Measurements from ENCODE around the gene SCYL1. TPM values are rescaled to one million over a fixed set of nuclear protein-coding genes. Genes with fewer than 3 reads are reported as not detected.
A peak's percentile ranks its signal among the peaks of the same experiment; 100 is the strongest.

Gene SCYL1
- polyA plus RNA-seq, 6 donors from 2014 or later, result 21.8 to 40.0 (median 27.2) TPM

- H3K9me3 Mint-ChIP-seq, result no peaks in the 10 kb centered on the region
- peak overlapping the region; percentile 96 to 99 (median 99) for H3K4me3 Mint-ChIP-seq
- no peak for ATAC-seq (ENCODE audit: low read depth in 2 of 2)
- peak overlapping the region; percentile 70 to 100 (median 97) for H3K27ac Mint-ChIP-seq
- peaks cover 59 to 77% (median 72%) of the 10 kb centered on the region in 3 donors for H3K4me1 Mint-ChIP-seq
- H3K36me3 Mint-ChIP-seq, result no peaks in the 10 kb centered on the region
- no peaks in the 10 kb centered on the region for H3K27me3 Mint-ChIP-seq
- no peak for DNase-seq
Observed at GRCh38 chr11:65571940-65572339, 47.1 kb downstream of the SCYL1 start.

GRCh38 chr11:65572356-65573051, 47.6 kb downstream of the SCYL1 start, which contains the start of gene FAM89B:
TSS of gene FAM89B (plus strand) at chr11:65572538. CDS start at chr11:65572670, 132 bp downstream.
- DNase-seq, result peak; percentile 84
- no peaks in the 10 kb centered on the region for H3K36me3 Mint-ChIP-seq
- no peaks in the 10 kb centered on the region for H3K9me3 Mint-ChIP-seq

GRCh38 chr11:65573391-65574079, 48.7 kb downstream of the SCYL1 start:
- no peaks in the 10 kb centered on the region for H3K36me3 Mint-ChIP-seq
- peak overlapping the region; percentile 95 to 100 (median 99) for H3K27ac Mint-ChIP-seq
- DNase-seq, result no peak
- H3K9me3 Mint-ChIP-seq, result no peaks in the 10 kb centered on the region
- peak overlapping the region; percentile 92 to 99 (median 96) for H3K4me3 Mint-ChIP-seq
- H3K27me3 Mint-ChIP-seq, result no peaks in the 10 kb centered on the region
- ATAC-seq (ENCODE audit: low read depth in 2 of 2), result no peak
- peaks cover 62 to 85% (median 75%) of the 10 kb centered on the region in 3 donors for H3K4me1 Mint-ChIP-seq

More at GRCh38 chr11:65572356-65573051, 47.6 kb downstream of the SCYL1 start, which contains the start of gene FAM89B:
- Mint-ChIP-seq H3K4me1 (peaks cover 60 to 82% (median 72%) of the 10 kb centered on the region in 3 donors), H3K27ac (peak within 1 kb of the TSS; percentile 98 to 100 (median 99)), H3K4me3 (peak within 1 kb of the TSS; percentile 96 to 99 (median 99)), H3K27me3 (no peaks in the 10 kb centered on the region)
- ATAC-seq (ENCODE audit: low read depth in 2 of 2), result peak; percentile 4 to 9

- ATAC-seq (ENCODE audit: low read depth in 2 of 2) (peak; percentile 31), DNase-seq (peak; percentile 90)
- Mint-ChIP-seq H3K4me3 (peak overlapping the region; percentile 96 to 99 (median 97)), H3K4me1 (peaks cover 57 to 81% (median 75%) of the 10 kb centered on the region in 3 donors), H3K36me3 (no peaks in the 10 kb centered on the region), H3K27me3 (no peaks in the 10 kb centered on the region), H3K27ac (peak overlapping the region; percentile 95 to 100 (median 99)), H3K9me3 (no peaks in the 10 kb centered on the region)
Observed at GRCh38 chr11:65574109-65574810, 49.4 kb downstream of the SCYL1 start.

- ATAC-seq (ENCODE audit: low read depth in 2 of 2), result no peak
- peaks cover 51 to 74% (median 71%) of the 10 kb centered on the region in 3 donors for H3K4me1 Mint-ChIP-seq
- no peaks in the 10 kb centered on the region for H3K27me3 Mint-ChIP-seq
Observed at GRCh38 chr11:65574811-65575567, 50.1 kb downstream of the SCYL1 start.

GRCh38 chr11:65575568-65576231, 50.8 kb downstream of the SCYL1 start, which contains the start of gene EHBP1L1:
TSS of gene EHBP1L1 (plus strand) at chr11:65576053. CDS start at chr11:65576303, 250 bp downstream.
- peaks cover 0 to 2% of the 10 kb centered on the region in 2 donors for H3K36me3 Mint-ChIP-seq
- DNase-seq (peak; percentile 79), ATAC-seq (ENCODE audit: low read depth in 2 of 2) (peak; percentile 13 to 15)
- H3K4me3 Mint-ChIP-seq, result peak within 1 kb of the TSS; percentile 96 to 99 (median 97)
- H3K4me1 Mint-ChIP-seq, result peaks cover 46 to 67% (median 65%) of the 10 kb centered on the region in 3 donors
- no peaks in the 10 kb centered on the region for H3K27me3 Mint-ChIP-seq
- H3K27ac Mint-ChIP-seq, result peak within 1 kb of the TSS; percentile 95 to 100 (median 99)
- no peaks in the 10 kb centered on the region for H3K9me3 Mint-ChIP-seq

More at GRCh38 chr11:65574811-65575567, 50.1 kb downstream of the SCYL1 start:
- no peak for DNase-seq
- Mint-ChIP-seq H3K4me3 (peak overlapping the region; percentile 96 to 99 (median 97)), H3K27ac (peak overlapping the region; percentile 95 to 100 (median 98)), H3K9me3 (no peaks in the 10 kb centered on the region), H3K36me3 (no peaks in the 10 kb centered on the region)

GRCh38 chr11:65576232-65576866, 51.5 kb downstream of the SCYL1 start:
- Mint-ChIP-seq H3K4me1 (peaks cover 41 to 62% (median 62%) of the 10 kb centered on the region in 3 donors), H3K27ac (peak overlapping the region; percentile 95 to 99 (median 99)), H3K4me3 (peak overlapping the region; percentile 85 to 99 (median 93)), H3K27me3 (no peaks in the 10 kb centered on the region), H3K9me3 (no peaks in the 10 kb centered on the region), H3K36me3 (peaks cover 0 to 6% of the 10 kb centered on the region in 2 donors)
- ATAC-seq (ENCODE audit: low read depth in 2 of 2) (no peak), DNase-seq (no peak)

- Mint-ChIP-seq H3K27ac (peak overlapping the region; percentile 95 to 99 (median 99)), H3K4me3 (peak overlapping the region; percentile 85 to 99 (median 93)), H3K4me1 (peaks cover 34 to 55% (median 55%) of the 10 kb centered on the region in 3 donors), H3K36me3 (peaks cover 0 to 6% of the 10 kb centered on the region in 2 donors), H3K9me3 (no peaks in the 10 kb centered on the region), H3K27me3 (no peaks in the 10 kb centered on the region)
- ATAC-seq (ENCODE audit: low read depth in 2 of 2) (peak; percentile 45 to 53), DNase-seq (peak; percentile 85)
Observed at GRCh38 chr11:65576867-65577755, 52.2 kb downstream of the SCYL1 start.

- Mint-ChIP-seq H3K4me3 (peak overlapping the region; percentile 56 to 99 (median 80)), H3K27ac (peak overlapping the region; percentile 95 to 99 (median 96)), H3K27me3 (no peaks in the 10 kb centered on the region), H3K4me1 (peaks cover 31 to 53% (median 51%) of the 10 kb centered on the region in 3 donors), H3K9me3 (no peaks in the 10 kb centered on the region), H3K36me3 (peaks cover 0 to 6% of the 10 kb centered on the region in 2 donors)
- DNase-seq (no peak), ATAC-seq (ENCODE audit: low read depth in 2 of 2) (no peak)
Observed at GRCh38 chr11:65577756-65578109, 52.9 kb downstream of the SCYL1 start.

- ATAC-seq (ENCODE audit: low read depth in 2 of 2) (no peak), DNase-seq (no peak)
- Mint-ChIP-seq H3K4me1 (peaks cover 32 to 53% (median 52%) of the 10 kb centered on the region in 3 donors), H3K4me3 (peak overlapping the region in 7 of 8 donors; percentile 56 to 99 (median 93)), H3K27me3 (no peaks in the 10 kb centered on the region), H3K27ac (peak overlapping the region; percentile 95 to 99 (median 96)), H3K9me3 (no peaks in the 10 kb centered on the region), H3K36me3 (peaks cover 0 to 6% of the 10 kb centered on the region in 2 donors)
Observed at GRCh38 chr11:65578134-65578533, 53.3 kb downstream of the SCYL1 start.

- ATAC-seq (ENCODE audit: low read depth in 2 of 2) (no peak), DNase-seq (no peak)
- H3K27me3 Mint-ChIP-seq, result no peaks in the 10 kb centered on the region
- H3K4me1 Mint-ChIP-seq, result peaks cover 34 to 51% (median 49%) of the 10 kb centered on the region in 3 donors
- H3K9me3 Mint-ChIP-seq, result no peaks in the 10 kb centered on the region
- H3K36me3 Mint-ChIP-seq, result peaks cover 0 to 6% of the 10 kb centered on the region in 2 donors
- peak overlapping the region; percentile 95 to 99 (median 96) for H3K27ac Mint-ChIP-seq
- peak overlapping the region; percentile 9 to 99 (median 78) for H3K4me3 Mint-ChIP-seq
Observed at GRCh38 chr11:65578667-65579066, 53.8 kb downstream of the SCYL1 start.
